ENCODE data around the gene SLC8A1.

The SLC8A1 gene

GRCh38 chr2:40451918-40452605 is at the start of gene SLC8A1:
Gene SLC8A1, minus strand, starts transcription at chr2:40452090.
- DNase-seq, result peak; percentile 36

- no peak for DNase-seq
Measured at GRCh38 chr2:40499437-40499836, 47.5 kb upstream of the SLC8A1 start.

- no peak for DNase-seq
Measured at GRCh38 chr2:40497251-40497859, 45.5 kb upstream of the SLC8A1 start.

- DNase-seq, result no peak
Measured at GRCh38 chr2:40489678-40489960, 37.7 kb upstream of the SLC8A1 start.

GRCh38 chr2:40488927-40489677 is 37.2 kb upstream of the SLC8A1 start:
- no peak for DNase-seq

GRCh38 chr2:40488101-40488601 is 36.3 kb upstream of the SLC8A1 start:
- DNase-seq, result no peak

GRCh38 chr2:40487602-40488001 is 35.7 kb upstream of the SLC8A1 start:
- DNase-seq, result no peak

GRCh38 chr2:40485854-40486253 is 34.0 kb upstream of the SLC8A1 start:
- DNase-seq, result no peak

GRCh38 chr2:40485318-40485717 is 33.4 kb upstream of the SLC8A1 start:
- DNase-seq, result no peak

- no peak for DNase-seq
Measured at GRCh38 chr2:40483549-40484243, 31.8 kb upstream of the SLC8A1 start.

- no peak for DNase-seq
Measured at GRCh38 chr2:40480596-40480995, 28.7 kb upstream of the SLC8A1 start.

GRCh38 chr2:40480073-40480472 is 28.2 kb upstream of the SLC8A1 start:
- DNase-seq, result no peak

GRCh38 chr2:40477361-40477760 is 25.5 kb upstream of the SLC8A1 start:
- no peak for DNase-seq

- DNase-seq, result no peak
Measured at GRCh38 chr2:40476436-40476835, 24.5 kb upstream of the SLC8A1 start.

GRCh38 chr2:40474306-40474705 is 22.4 kb upstream of the SLC8A1 start:
- DNase-seq, result no peak

GRCh38 chr2:40471866-40472265 is 20.0 kb upstream of the SLC8A1 start:
- peak; percentile 52 for DNase-seq

- no peak for DNase-seq
Measured at GRCh38 chr2:40470822-40471813, 19.2 kb upstream of the SLC8A1 start.

- no peak for DNase-seq
Measured at GRCh38 chr2:40466935-40467572, 15.2 kb upstream of the SLC8A1 start.

GRCh38 chr2:40466332-40466906 is 14.5 kb upstream of the SLC8A1 start:
- DNase-seq, result no peak

- DNase-seq, result no peak
Measured at GRCh38 chr2:40463112-40463511, 11.2 kb upstream of the SLC8A1 start.

GRCh38 chr2:40458271-40458794 is 6.4 kb upstream of the SLC8A1 start:
- peak; percentile 17 for DNase-seq
